ENCODE measurements around the gene RFNG.

DNA sequence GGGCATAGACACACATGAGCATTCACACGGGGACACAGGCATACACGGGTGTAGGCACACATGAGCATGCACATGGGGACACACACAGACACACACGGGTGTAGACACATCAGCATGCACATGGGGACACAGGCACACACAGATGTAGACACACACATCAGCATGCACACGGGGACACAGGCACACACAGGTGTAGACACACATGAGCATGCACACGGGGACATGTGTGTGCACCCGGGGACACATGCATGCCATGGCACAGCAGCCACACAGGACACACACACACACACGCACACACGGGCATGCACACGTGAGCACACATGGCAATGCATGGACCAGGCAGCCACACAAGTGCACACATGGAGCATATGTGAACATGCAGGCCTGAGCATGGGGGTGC lies 9.0 kb downstream of the RFNG start:
- TF ChIP-seq EP300 (IDR thresholded peaks at IDR 0.05; ENCODE audit: low read depth) = no peak
- TF ChIP-seq, protein P1, sequence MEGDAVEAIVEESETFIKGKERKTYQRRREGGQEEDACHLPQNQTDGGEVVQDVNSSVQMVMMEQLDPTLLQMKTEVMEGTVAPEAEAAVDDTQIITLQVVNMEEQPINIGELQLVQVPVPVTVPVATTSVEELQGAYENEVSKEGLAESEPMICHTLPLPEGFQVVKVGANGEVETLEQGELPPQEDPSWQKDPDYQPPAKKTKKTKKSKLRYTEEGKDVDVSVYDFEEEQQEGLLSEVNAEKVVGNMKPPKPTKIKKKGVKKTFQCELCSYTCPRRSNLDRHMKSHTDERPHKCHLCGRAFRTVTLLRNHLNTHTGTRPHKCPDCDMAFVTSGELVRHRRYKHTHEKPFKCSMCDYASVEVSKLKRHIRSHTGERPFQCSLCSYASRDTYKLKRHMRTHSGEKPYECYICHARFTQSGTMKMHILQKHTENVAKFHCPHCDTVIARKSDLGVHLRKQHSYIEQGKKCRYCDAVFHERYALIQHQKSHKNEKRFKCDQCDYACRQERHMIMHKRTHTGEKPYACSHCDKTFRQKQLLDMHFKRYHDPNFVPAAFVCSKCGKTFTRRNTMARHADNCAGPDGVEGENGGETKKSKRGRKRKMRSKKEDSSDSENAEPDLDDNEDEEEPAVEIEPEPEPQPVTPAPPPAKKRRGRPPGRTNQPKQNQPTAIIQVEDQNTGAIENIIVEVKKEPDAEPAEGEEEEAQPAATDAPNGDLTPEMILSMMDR (IDR thresholded peaks at IDR 0.05) = no peak

All from transverse colon (tissue), 3 donors.